ENCODE measurements around the gene RANGRF. TPM values are rescaled to one million over a fixed set of nuclear protein-coding genes. Genes with fewer than 3 reads are reported as not detected.

The RANGRF gene
- total RNA-seq, 1 experiment from 2014 or later, result 18.0 TPM

DNA sequence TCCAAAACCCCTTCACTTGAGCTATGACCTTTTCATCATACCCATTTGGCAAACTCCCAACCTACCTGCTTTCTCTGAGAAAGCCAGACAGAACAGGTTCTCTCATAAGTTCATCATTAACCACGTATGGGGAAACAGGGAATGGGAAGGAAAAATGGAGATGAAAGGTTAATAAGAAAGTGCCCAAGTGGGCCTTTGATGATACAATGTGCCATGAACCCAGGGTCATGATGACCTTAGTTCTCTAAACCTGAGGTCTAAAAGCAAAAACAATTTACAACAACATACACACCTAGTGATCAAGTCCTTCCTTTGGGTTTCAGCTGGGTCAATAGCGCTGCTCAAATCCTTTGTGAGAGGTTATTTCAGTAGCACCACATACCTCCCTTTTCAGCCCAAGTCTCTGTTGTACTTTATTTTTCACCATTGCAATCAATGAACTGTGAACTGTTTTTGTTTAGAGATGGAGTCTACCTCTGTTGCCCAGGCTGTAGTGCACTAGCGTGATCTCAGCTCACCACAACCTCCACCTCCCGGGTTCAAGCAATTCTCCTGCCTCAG lies 14.5 kb upstream of the RANGRF start:
- H2AFZ ChIP-seq (ENCODE audit: low read length), result no peak overlapping the region
- H3K9me3 ChIP-seq (ENCODE audit: low read length), result no peaks in the 10 kb centered on the region
- TF ChIP-seq EZH2 (IDR thresholded peaks at IDR 0.05; ENCODE audit: low read length, unreplicated experiment) (no peak), EZH2phosphoT487 (IDR thresholded peaks at IDR 0.05; ENCODE audit: borderline replicate concordance, low read length) (no peak)
- TF ChIP-seq, protein P1, sequence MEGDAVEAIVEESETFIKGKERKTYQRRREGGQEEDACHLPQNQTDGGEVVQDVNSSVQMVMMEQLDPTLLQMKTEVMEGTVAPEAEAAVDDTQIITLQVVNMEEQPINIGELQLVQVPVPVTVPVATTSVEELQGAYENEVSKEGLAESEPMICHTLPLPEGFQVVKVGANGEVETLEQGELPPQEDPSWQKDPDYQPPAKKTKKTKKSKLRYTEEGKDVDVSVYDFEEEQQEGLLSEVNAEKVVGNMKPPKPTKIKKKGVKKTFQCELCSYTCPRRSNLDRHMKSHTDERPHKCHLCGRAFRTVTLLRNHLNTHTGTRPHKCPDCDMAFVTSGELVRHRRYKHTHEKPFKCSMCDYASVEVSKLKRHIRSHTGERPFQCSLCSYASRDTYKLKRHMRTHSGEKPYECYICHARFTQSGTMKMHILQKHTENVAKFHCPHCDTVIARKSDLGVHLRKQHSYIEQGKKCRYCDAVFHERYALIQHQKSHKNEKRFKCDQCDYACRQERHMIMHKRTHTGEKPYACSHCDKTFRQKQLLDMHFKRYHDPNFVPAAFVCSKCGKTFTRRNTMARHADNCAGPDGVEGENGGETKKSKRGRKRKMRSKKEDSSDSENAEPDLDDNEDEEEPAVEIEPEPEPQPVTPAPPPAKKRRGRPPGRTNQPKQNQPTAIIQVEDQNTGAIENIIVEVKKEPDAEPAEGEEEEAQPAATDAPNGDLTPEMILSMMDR (conservative IDR thresholded peaks at IDR 0.05; ENCODE audit: low read depth, low read length), result no peak
- H3F3A ChIP-seq (ENCODE audit: low read length, unreplicated experiment), result no peaks in the 10 kb centered on the region
- BruUV-seq (replicated peaks), result no TSS peak
- H3K4me2 ChIP-seq (ENCODE audit: low read length), result no peak overlapping the region
- DNase-seq, result no peak
- H3K4me3 ChIP-seq (ENCODE audit: low read length), result no peak overlapping the region
- H3K4me1 ChIP-seq (ENCODE audit: insufficient read depth, low read length), result no peaks in the 10 kb centered on the region
- ATAC-seq, result no peak
- no peaks in the 10 kb centered on the region for H4K20me1 ChIP-seq (ENCODE audit: low read length)
- POLR2A ChIA-PET (ENCODE audit: unreplicated experiment), result no interaction called here
- intact Hi-C loops (cut with micrococcal nuclease), result no loop called here
- H3K36me3 ChIP-seq (ENCODE audit: low read depth, low read length), result no peaks in the 10 kb centered on the region; the same call in 1 of the 2 replicates
- H3K27ac ChIP-seq (ENCODE audit: low read length), result no peak overlapping the region
- no peaks in the 10 kb centered on the region for H3K9me2 ChIP-seq (replicated peaks; ENCODE audit: low read length)
- no peaks in the 10 kb centered on the region for H3K27me3 ChIP-seq (ENCODE audit: low read length)
- H3K79me2 ChIP-seq (ENCODE audit: low read length), result no peaks in the 10 kb centered on the region
- H3K9ac ChIP-seq (ENCODE audit: low read length), result no peak overlapping the region
- CTCF ChIA-PET, result no interaction called here

DNA sequence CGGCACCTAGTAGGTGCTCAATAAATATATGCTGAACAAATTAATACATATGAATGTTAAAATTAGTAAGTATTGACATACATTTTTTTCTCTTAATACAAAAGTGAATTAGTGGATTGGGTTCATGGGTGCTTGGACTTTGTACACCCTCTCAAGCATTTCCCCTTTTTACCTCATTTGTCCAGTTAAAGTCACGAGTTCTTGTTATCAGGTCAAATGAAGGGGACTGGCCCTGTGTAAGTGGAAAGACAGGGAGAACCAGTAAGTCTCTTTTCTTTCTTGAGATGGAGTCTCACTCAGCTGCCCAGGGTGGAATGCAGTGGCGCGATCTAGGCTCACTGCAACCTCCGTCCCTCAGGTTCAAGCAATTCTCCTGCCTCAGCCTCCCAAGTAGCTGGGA lies 13.7 kb upstream of the RANGRF start:
- Histone ChIP-seq H3K79me2 (ENCODE audit: low read length) (no peaks in the 10 kb centered on the region), H3K27me3 (ENCODE audit: low read length) (no peaks in the 10 kb centered on the region), H2AFZ (ENCODE audit: low read length) (no peak overlapping the region), H3K9ac (ENCODE audit: low read length) (no peak overlapping the region), H3K4me3 (ENCODE audit: low read length) (no peak overlapping the region), H3K27ac (ENCODE audit: low read length) (no peak overlapping the region), H3K9me3 (ENCODE audit: low read length) (no peaks in the 10 kb centered on the region), H3K9me2 (replicated peaks; ENCODE audit: low read length) (no peaks in the 10 kb centered on the region), H4K20me1 (ENCODE audit: low read length) (no peaks in the 10 kb centered on the region), H3K4me2 (ENCODE audit: low read length) (no peak overlapping the region), H3K36me3 (ENCODE audit: low read depth, low read length) (no peaks in the 10 kb centered on the region), H3K4me1 (ENCODE audit: insufficient read depth, low read length) (no peaks in the 10 kb centered on the region), H3F3A (ENCODE audit: low read length, unreplicated experiment) (no peaks in the 10 kb centered on the region)
- no TSS peak for BruUV-seq (replicated peaks)
- TF ChIP-seq EZH2phosphoT487 (IDR thresholded peaks at IDR 0.05; ENCODE audit: borderline replicate concordance, low read length) (no peak), EZH2 (IDR thresholded peaks at IDR 0.05; ENCODE audit: low read length, unreplicated experiment) (no peak)
- TF ChIP-seq, protein P1 (conservative IDR thresholded peaks at IDR 0.05; ENCODE audit: low read depth, low read length), result no peak
- ATAC-seq (no peak), DNase-seq (no peak)
- POLR2A ChIA-PET (ENCODE audit: unreplicated experiment), result no interaction called here
- intact Hi-C loops (cut with micrococcal nuclease), result no loop called here
- CTCF ChIA-PET, result no interaction called here

DNA sequence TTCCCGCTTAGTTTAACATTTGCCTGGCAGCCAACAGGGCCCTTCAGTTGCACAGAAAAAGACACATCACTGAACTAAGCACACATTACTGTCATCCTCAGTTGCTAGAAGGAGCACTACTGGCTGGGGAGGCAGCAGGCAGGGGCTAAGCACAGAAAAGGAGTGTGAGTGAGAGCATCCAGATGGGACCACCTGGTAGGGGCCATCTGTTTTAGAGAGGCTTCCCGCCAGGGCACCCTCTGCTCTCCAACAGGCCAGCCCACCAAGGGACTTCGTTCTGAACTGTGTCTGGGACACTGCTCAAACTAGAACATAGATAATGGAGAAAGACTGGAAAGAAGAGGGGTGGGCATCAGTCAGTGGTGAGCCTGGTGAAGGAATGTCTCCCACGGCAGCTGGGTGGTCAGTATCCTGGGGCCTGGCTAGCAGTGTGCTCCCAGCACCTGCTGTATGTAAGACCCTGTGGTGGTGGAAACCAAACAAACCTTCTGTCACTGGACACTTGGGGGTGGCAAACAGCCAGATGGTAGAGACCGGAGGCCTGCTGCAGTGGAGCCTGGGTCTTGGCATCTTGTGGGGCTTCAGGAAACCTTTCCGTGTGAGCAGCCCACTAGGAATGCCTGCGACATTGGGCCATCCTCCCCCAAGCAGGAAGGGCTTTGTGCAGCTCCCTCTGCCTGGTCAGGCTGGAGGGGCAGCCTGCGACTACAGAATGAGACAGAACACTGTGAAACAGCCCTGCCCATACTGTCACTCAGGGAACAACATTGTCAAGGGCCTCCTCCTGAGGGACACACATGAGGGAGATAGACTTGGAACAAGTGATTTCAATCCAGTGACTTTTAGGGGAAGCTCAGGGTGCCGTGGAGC lies 12.8 kb upstream of the RANGRF start:
- Histone ChIP-seq H3F3A (ENCODE audit: low read length, unreplicated experiment) (no peaks in the 10 kb centered on the region), H3K4me1 (ENCODE audit: insufficient read depth, low read length) (no peaks in the 10 kb centered on the region), H3K27me3 (ENCODE audit: low read length) (no peaks in the 10 kb centered on the region), H3K79me2 (ENCODE audit: low read length) (no peaks in the 10 kb centered on the region), H3K4me3 (ENCODE audit: low read length) (no peak overlapping the region), H3K4me2 (ENCODE audit: low read length) (no peak overlapping the region), H3K9me2 (replicated peaks; ENCODE audit: low read length) (no peaks in the 10 kb centered on the region), H3K36me3 (ENCODE audit: low read depth, low read length) (no peaks in the 10 kb centered on the region), H2AFZ (ENCODE audit: low read length) (no peak overlapping the region), H3K9me3 (ENCODE audit: low read length) (no peaks in the 10 kb centered on the region), H3K27ac (ENCODE audit: low read length) (no peak overlapping the region), H4K20me1 (ENCODE audit: low read length) (no peaks in the 10 kb centered on the region), H3K9ac (ENCODE audit: low read length) (no peak overlapping the region)
- intact Hi-C loops (cut with micrococcal nuclease), result no loop called here
- POLR2A ChIA-PET (ENCODE audit: unreplicated experiment), result no interaction called here
- no peak for DNase-seq
- no TSS peak for BruUV-seq (replicated peaks)
- CTCF ChIA-PET, result no interaction called here
- ATAC-seq, result no peak
- TF ChIP-seq, protein P1 (conservative IDR thresholded peaks at IDR 0.05; ENCODE audit: low read depth, low read length), result no peak
- TF ChIP-seq EZH2 (IDR thresholded peaks at IDR 0.05; ENCODE audit: low read length, unreplicated experiment), result no peak
- TF ChIP-seq EZH2phosphoT487 (IDR thresholded peaks at IDR 0.05; ENCODE audit: borderline replicate concordance, low read length), result no peak
